BE2C (cell line): ENCODE results near the gene THAP3.

Experiments
- DNase-seq: peaks from one replicate; pipeline ENCODE4 v3.0.0-alpha.2; 2020
- H3K27me3 ChIP-seq: fragments of 250-450 bp; sonication (Bioruptor Pico); 2 replicates; pipeline ENCODE4 v1.5.1; 2020; ENCODE audit warnings: mild to moderate bottlenecking
- H3K36me3 ChIP-seq: fragments of 250-450 bp; sonication (Bioruptor Pico); 2 replicates; pipeline ENCODE4 v1.5.1; 2020; ENCODE audit warnings: mild to moderate bottlenecking
- H3K4me1 ChIP-seq: fragments of 250-450 bp; sonication (Bioruptor Pico); 2 replicates; pipeline ENCODE4 v1.5.1; 2020
- H3K4me3 ChIP-seq: 2 replicates; pipeline ENCODE4 v1.5.1; 2011; ENCODE audit warnings: low read depth, low read length
- H3K9me3 ChIP-seq: fragments of 250-450 bp; sonication (Bioruptor Pico); 2 replicates; pipeline ENCODE4 v1.5.1; 2020
- TF ChIP-seq, protein P1 (sequence below): IDR thresholded peaks from 2 replicates; pipeline ENCODE4 v1.5.1; 2012; ENCODE audit warnings: mild to moderate bottlenecking, low read depth, low read length

The THAP3 gene

DNA sequence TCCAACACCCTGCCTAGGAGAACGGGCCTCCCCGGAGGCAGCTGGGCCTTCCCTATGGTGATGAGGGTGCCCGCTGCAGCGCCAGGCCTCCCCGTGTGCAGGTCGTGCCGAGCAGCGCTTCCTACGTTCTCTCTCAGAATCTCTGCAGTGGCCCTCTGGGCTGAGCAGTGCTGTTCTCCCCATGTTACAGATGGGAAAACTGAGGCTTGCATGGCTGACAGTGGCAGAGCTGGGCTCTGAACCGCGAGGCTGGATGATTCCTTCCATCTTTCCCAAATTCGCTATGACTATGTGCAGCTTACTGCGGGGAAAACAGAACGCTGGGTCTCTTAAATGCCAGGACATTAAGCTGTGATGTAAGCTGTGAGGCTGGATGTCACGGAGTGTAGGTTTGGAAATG, 30.9 kb upstream of the THAP3 start:
- no peak for DNase-seq
- Histone ChIP-seq H3K27me3 (no peaks in the 10 kb centered on the region), H3K4me3 (no peak overlapping the region), H3K4me1 (no peaks in the 10 kb centered on the region), H3K9me3 (no peaks in the 10 kb centered on the region), H3K36me3 (peaks cover 37% of the 10 kb centered on the region)
- TF ChIP-seq, protein P1, sequence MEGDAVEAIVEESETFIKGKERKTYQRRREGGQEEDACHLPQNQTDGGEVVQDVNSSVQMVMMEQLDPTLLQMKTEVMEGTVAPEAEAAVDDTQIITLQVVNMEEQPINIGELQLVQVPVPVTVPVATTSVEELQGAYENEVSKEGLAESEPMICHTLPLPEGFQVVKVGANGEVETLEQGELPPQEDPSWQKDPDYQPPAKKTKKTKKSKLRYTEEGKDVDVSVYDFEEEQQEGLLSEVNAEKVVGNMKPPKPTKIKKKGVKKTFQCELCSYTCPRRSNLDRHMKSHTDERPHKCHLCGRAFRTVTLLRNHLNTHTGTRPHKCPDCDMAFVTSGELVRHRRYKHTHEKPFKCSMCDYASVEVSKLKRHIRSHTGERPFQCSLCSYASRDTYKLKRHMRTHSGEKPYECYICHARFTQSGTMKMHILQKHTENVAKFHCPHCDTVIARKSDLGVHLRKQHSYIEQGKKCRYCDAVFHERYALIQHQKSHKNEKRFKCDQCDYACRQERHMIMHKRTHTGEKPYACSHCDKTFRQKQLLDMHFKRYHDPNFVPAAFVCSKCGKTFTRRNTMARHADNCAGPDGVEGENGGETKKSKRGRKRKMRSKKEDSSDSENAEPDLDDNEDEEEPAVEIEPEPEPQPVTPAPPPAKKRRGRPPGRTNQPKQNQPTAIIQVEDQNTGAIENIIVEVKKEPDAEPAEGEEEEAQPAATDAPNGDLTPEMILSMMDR, result no peak

DNA sequence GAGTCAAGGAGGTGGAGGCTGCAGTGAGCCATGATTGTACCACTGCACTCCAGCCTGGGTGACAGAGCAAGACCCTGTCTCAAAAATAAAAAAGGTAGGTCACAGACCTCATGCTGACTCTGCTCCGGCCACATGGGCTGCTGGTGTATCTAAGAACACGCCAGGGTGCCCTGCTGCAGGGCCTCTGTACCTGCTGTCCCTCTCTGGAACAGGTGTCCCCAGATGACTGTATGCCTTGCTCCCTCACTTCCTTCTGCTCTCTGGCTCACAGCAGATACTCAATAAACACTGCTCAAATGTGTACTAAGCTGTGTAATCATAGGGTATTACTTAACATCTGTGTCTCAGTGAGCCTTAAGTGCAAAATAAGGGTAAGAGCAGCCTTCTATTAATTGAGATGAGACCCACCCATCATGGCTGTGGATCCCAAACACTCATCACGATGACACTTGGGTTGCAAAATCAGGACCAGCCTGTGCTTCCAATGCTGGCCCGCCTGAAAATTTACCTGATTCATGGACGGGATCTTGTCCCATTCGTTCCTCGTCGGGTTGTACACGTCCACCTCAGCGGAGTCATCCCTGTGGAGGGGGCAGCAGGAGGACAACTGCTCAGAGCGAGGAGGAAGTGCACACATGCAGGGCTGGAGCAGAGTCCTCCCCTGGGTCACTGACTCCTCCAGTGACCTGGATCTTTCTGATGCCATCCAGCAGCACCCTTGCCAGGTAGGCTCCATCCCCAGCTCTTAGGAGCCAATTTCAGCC, 29.5 kb upstream of the THAP3 start:
- Histone ChIP-seq H3K27me3 (no peaks in the 10 kb centered on the region), H3K36me3 (peaks cover 39% of the 10 kb centered on the region), H3K4me1 (no peaks in the 10 kb centered on the region), H3K4me3 (no peak overlapping the region), H3K9me3 (no peaks in the 10 kb centered on the region)
- TF ChIP-seq, protein P1, result no peak
- DNase-seq, result no peak

DNA sequence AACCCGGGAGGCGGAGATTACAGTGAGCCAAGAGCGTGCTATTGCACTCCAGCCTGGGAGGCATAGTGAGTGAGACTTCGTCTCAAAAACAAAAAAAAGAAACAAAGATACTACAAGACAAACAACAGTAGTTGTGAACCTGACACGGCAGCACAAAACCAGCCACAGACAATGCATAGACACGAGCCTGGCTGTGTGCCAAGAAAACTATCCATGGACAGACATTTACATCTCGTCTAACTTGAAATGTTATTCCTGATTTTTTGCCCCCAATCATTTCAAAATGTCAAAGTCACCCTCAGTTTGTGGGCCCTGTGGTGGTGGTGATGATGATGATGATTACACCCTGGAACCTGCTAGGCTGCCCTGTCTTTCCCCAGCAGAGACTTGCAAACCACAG, 28.3 kb upstream of the THAP3 start:
- Histone ChIP-seq H3K36me3 (peaks cover 39% of the 10 kb centered on the region), H3K4me3 (no peak overlapping the region), H3K27me3 (no peaks in the 10 kb centered on the region), H3K4me1 (no peaks in the 10 kb centered on the region), H3K9me3 (no peaks in the 10 kb centered on the region)
- DNase-seq, result no peak
- TF ChIP-seq, protein P1, result no peak

DNA sequence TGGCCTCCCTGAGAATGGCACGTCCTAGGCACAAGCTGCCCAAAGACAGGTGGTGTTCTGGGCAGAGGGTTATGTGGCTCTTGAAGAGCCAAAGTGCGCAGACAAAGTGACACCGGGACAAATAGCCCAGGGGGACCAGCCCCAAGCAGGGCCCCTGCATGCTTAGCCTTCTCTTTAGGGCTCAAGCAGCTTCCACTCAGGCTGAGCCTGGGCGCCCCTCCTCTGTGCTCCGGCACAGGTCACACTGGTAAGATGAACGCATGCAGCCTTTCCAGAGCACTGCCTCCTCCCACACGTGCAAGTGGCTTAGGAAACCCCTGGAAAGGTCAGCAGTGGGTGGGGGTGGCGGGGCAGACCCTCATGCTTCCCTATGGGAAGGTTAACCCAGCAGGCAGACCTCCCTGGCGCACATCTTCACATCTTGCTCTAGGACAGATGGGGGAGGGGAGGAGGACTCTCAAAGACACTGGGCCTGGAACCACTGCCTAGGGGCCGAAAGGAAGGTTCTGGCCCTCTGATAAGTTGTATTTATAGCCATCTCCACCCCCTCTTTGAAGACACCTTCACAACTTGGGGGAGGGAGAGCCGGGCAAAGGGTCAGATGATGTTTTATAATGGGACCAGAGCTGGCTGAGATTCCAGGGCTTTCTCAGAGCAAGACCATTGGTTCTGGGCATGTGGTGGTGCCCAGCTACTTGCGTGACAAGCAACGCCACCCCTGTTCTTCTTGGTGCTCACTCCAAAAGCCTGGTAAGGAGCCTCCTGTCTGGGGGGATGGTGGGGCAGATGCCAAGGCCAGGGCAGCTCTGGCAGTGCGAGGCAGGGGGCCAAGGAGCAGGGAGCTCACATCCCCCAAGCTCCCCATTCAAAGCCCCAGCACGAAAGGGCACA, 27.5 kb upstream of the THAP3 start:
- no peak overlapping the region for H3K4me3 ChIP-seq
- no peaks in the 10 kb centered on the region for H3K9me3 ChIP-seq
- H3K27me3 ChIP-seq, result no peaks in the 10 kb centered on the region
- peaks cover 39% of the 10 kb centered on the region for H3K36me3 ChIP-seq
- no peaks in the 10 kb centered on the region for H3K4me1 ChIP-seq
- DNase-seq, result no peak
- TF ChIP-seq, protein P1, result no peak

DNA sequence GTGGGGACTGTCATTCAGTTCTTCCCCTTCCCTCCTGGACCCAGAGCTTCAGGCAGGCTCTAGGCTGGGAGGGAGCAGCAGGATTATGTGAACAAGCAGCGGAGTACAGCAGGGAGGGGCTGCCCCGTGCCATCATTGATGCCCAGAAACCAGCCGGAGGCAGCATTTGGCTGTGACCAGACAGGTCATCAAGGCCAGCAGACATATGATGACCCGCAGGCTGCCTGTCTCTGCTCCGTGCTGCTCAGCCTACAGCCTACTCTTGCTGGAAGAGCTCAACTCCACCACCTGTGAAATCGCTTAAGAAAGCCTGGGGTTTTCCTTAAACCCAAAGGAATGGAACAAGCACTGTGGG, 26.9 kb upstream of the THAP3 start:
- no peak overlapping the region for H3K4me3 ChIP-seq
- no peak for DNase-seq

More for the DNA sequence above, 26.9 kb upstream of the THAP3 start:
- Histone ChIP-seq H3K4me1 (no peaks in the 10 kb centered on the region), H3K36me3 (peaks cover 35% of the 10 kb centered on the region), H3K9me3 (no peaks in the 10 kb centered on the region), H3K27me3 (no peaks in the 10 kb centered on the region)
- TF ChIP-seq, protein P1, result no peak
